ENCODE measurements around the gene PIBF1.
"Not testable (repeated sequence)": the region's sequence is repeated elsewhere in the genome, so short reads cannot be mapped to it uniquely, and the experiment has no call there.

The PIBF1 gene

DNA sequence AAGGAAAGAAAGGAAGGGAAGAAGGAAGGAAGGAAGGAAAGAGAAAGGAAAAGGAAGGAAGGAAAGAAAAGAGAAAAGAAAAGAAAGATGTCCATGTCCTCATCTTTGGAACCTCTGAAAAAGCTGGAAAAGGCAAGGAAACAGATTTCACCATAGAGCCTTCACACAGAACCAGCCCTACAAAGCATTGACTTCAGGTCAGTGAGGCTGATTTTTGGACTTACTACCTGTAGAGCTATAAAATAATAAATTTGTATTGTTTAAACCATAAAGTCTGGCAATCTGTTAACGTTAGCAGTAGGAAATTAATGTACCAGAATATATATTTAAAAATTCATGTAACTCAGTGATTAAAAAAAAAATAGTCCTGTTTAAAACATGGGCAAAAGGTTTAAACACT lies 130.0 kb downstream of the PIBF1 start:
- no peak for DNase-seq

GRCh38 chr13:72920097-72920496 lies 138.2 kb downstream of the PIBF1 start:
- no peak for DNase-seq

DNA sequence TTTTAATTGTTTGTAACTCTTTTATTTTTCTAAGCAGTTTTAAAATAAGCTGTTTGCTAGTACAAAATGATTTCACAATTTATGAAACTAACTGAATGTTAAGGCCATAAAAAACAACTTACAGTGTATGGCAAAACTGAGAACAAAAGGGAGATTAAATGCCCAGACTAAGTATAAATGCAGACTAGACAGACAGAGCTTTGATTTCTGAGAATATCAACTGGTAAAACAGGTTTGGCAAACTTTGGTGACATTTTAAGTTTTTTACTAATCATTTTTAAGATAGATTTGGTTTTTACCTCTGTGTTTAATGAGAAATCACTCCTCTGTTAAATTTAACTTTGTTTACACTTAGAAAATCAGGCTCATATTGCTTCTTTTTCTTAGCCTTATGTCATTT lies 149.4 kb downstream of the PIBF1 start:
- DNase-seq: no peak

GRCh38 chr13:72932250-72932649 lies 150.3 kb downstream of the PIBF1 start:
- DNase-seq: no peak

DNA sequence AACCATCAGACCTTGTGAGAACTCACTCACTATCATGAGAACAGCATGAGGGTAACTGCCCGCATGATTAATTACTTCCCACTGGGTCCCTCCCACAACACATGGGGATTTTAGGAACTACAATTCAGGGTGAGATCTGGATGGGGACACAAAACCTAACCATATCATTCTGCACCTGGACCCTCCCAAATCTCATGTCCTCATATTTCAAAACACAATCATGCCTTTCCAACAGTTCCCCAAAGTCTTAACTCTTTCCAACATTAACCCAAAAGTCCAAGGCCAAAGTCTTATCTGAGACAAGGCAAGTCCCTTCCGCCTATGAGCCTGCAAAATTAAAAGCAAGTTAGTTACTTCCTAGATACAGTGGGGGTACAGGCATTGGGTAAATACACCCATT lies 164.3 kb downstream of the PIBF1 start:
- not testable (repeated sequence) for DNase-seq

DNA sequence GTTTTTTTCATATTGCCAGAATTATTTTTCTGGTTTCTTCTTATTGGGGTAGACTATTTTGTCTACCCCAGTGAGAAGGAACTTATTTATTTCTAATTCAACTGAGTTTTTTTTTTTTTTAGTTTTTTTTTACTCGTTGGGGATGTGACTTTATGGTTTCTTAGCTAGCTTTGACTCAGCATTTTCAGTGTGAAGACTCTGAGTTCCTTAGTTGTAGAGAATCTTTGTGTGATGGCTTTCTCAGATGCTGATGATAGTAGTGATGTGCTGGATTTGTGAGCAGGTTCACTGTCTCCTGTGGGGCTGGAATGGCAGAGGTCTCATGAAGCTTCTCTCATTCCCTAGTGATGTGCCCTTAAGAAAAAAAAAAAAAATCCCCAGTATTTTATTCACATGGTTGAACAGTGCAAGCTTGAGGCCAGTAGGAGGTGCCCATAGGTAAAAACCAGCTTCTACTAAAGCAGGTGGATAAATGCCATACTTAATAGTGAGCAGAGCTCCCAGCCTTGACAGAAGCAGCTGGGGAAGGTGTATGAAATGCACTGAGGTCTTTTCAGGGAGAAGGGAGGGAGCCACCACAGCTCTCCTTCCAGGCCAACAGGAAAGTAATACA lies 170.7 kb downstream of the PIBF1 start:
- no peak for DNase-seq

DNA sequence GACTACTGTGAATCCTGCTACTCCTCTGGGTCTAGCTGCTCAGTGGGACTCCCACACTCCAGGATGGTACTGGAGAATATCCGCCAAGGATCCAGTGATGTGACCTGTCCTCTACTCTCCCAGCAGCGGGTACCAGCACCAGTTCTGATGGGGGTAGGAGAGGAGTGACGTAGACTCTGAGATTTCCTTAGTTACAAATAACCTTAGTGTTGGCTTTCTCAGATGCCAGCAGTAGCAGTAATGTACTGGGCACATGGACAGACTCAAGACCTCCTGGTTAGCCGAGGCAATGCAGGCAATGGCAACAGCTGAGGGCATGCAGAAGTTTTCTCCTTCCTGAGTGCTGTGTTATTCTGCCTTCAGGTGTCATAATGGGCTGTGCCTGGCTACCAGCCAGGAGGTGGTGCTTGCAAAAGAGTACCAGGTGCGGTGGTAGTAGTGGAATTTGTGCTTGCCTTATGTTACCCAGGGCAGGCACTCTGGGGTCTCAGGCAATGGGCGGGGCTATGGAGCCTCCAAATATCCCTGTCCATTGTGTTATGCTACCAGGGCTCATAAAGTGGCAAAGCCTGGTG lies 171.5 kb downstream of the PIBF1 start:
- DNase-seq: no peak

- no peak for DNase-seq
Measured at GRCh38 chr13:72959643-72960042, 177.7 kb downstream of the PIBF1 start.

GRCh38 chr13:72960114-72960513 lies 178.2 kb downstream of the PIBF1 start:
- no peak for DNase-seq

GRCh38 chr13:72960541-72960940 lies 178.6 kb downstream of the PIBF1 start:
- DNase-seq: no peak

DNA sequence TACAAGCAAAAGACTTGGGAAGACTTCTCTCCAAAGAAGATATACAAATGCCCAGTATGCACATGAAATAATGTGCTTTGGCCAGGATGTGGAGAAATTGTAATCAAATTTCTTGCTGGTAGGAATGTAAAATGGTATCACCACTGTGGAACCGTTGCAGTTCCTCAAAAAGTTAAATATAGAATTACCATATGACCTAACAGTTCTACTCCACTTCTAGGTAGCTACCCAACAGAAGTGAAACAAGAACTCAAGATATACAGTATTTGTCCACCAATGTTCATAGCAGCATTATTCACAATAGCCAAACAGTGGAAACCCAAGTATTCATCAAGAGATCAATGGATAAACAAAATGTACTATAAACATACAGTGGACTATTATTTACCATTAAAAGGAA lies 181.8 kb downstream of the PIBF1 start:
- no peak for DNase-seq

DNA sequence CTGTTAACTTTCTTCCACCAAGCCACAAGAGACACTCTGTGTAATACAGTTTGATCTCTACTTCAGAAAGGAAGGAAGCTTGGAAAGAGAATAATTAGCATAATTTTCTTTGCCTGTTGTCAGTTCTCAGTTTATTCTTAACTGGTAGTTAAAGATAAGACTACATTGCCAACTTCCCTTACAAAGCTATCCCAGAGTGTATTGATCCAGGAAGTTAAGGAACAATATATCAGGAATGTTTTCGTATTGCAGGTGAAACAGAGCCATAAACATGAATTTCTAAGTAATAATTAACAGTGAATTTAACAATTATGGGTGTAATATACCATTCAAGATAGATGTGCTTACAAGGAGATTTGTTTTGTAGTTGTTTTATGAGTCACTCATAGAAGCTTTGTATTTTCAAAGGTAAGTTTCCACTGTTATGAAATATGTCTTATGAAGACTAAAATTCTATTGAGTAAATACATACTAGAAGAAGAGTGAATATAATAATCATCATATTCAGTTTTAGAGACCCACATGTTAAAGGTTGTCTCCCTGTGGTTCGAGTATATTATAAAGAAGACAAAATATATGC lies 188.5 kb downstream of the PIBF1 start:
- DNase-seq: no peak

DNA sequence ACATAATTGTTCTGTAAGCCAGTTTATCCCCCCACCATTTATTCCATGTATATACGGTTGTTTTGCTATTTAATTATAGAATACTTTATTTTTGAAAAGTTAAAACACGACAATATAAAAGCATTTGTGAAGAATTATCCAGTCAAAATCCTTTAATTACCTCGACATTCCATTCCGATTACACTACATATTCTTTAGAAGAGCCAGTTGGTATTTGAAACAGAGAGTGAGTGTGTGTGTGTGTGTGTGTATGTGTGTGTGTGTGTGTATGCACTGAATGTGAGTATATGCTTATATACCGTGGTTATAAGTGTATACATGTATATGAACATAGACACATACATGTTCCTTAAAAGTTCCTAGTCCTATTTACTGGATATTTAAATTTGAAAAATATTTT lies 189.0 kb downstream of the PIBF1 start:
- DNase-seq: no peak

DNA sequence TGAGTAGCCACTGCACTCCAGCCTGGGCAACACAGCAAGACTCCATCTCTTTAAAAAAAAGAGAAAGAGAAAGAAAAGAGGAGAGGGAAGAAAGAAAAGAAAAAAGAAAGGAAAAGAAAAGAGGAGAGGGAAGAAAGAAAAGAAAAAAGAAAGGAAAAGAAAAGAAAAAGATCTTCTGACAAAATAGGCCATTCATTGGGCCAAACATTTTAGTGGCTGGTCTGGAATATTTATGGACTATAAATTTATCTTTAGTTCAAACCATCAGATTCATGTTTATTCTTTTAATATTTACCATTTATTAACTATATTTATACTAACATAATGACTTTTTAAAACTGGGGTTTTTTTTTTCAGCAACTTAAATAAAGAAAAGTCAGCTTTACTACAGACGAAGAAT lies 191.3 kb downstream of the PIBF1 start:
- DNase-seq: no peak

DNA sequence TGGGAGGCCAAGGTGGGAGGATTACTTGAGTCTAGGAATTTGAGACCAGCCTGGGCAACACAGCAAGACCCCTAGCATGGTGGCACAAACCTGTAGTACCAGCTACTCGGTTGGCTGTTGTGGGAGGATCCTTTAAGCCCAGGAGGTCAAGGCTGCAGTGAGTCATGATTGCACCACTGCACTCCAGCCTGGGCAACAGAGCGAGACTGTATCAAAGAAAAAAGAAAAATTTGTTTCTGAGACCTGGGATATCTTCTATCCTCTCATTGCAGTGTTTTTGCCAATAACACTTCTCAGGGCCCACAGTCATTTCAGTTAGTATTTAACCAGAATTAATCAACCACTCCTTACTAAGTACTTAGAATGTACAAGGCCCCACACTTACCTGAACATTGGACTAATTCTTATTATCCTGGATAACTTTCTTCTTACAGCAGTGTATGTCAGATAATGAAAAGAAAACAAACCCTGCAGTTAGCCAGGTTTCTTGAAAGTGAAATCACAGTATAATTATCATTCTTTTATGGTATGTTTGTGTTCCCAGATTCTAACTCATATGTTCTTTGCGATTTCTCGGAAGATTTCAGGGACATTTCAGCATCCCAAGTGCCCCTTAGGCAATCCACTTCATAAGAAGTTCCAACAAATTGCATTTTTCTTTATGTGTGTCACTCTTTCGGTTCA lies 201.3 kb downstream of the PIBF1 start:
- DNase-seq: no peak

DNA sequence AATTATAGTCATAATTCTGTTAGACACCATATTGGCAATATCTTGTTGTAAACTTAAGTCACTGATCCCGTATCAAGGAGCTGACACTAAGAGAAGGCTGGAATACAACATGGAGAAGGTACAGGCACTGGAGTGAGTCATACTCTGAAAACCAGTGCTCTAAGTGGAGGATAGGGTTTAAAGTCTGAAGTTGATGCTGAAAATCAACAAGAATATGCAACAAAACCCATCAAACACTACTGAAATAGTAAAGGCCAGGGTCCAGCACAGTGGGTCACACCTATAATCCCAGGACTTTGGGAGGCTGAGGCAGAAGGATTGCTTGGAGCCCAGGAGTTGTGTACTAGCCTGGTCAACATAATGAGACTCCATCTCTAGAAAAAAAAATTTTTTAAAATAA lies 203.7 kb downstream of the PIBF1 start:
- DNase-seq: no peak

DNA sequence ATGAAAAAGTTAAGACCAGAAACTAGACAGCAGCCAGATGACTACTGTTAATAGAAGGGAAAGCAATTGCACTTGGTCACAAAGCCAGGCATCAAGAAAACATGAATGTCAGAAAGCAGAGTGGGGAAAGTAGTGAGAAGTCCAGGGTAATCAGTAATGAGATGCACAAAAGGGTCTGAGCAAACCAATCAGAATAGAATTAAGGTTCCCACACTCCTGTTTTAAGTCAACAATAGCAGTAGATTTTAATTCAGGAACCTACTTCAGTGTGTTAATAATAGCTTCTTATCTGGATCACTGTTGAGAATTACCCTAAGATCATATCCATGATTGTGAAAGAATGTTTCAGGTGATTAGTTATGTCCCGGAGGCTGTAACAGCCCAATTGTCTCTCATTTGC lies 204.3 kb downstream of the PIBF1 start:
- DNase-seq: no peak

DNA sequence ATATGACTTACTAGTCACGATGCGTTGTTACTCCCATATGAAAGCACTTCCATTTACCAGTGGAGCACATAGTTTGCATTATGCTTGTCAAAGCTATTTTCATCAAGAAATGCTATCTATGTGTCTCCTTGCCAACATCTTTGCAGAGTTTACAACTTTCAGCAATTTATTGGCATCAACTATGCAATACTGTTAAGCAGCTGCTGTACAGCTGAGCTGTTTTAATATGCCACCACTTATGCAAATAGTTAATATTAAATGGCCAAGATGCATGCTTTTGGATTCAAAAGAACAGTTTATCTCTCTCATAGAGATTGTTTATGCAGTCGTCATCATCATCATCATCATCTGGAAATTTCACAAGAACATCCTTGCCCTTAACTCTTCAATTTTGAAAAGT lies 209.0 kb downstream of the PIBF1 start:
- no peak for DNase-seq

DNA sequence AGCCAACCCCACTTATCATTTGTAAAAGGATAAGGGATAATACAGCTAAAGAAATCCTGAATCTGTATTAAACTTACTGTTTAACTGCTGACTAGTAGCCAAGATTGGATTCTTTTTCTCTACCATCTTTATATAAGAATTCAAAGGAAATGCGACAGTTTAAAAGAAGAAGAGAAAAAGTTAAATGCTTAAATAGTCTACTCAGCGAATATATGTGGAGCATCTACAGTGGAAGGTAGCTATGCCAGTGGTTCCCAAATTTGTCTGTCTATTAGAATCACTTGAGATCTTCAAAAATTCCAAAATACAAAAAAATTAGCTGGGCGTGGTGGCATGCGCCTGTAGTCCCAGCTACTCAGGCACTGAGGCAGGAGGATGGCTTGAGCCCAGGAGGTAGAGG lies 216.1 kb downstream of the PIBF1 start:
- no peak for DNase-seq

- DNase-seq: no peak
Measured at GRCh38 chr13:73000027-73000674, 218.2 kb downstream of the PIBF1 start.

DNA sequence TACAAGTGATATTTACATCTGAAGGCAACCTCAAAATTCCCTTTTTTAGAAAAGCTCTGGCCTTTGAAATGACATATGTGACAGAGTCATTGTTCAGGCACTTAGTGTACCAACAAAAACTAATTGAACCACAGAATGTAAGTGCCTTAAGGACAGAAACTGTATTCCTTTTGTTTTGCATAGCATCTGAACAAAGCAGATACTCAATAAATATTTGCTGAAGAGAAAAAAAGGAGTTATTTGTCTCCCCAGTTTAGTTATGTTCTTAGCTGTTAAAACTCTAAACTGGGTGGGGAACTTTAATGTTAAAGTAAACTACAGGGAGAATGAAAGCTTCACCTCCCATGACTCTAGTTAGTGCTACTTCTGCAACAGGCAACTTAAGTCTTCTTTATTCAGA lies 220.0 kb downstream of the PIBF1 start:
- no peak for DNase-seq

GRCh38 chr13:73011751-73012150 lies 229.8 kb downstream of the PIBF1 start:
- DNase-seq: no peak

- DNase-seq: no peak
Measured at GRCh38 chr13:73015805-73016204, 233.9 kb downstream of the PIBF1 start.

- no peak for DNase-seq
Measured at GRCh38 chr13:73018336-73018735, 236.4 kb downstream of the PIBF1 start.
